ENCODE measurements around the gene TMEM14B.

TMEM14B gene

GRCh38 chr6:10736731-10737130 is 10.9 kb upstream of the TMEM14B start:
- TF ChIP-seq CTCF (IDR thresholded peaks at IDR 0.05): no peak

- no peak for TF ChIP-seq CTCF (IDR thresholded peaks at IDR 0.05)
Measured at GRCh38 chr6:10740061-10740460, 7.5 kb upstream of the TMEM14B start.

DNA sequence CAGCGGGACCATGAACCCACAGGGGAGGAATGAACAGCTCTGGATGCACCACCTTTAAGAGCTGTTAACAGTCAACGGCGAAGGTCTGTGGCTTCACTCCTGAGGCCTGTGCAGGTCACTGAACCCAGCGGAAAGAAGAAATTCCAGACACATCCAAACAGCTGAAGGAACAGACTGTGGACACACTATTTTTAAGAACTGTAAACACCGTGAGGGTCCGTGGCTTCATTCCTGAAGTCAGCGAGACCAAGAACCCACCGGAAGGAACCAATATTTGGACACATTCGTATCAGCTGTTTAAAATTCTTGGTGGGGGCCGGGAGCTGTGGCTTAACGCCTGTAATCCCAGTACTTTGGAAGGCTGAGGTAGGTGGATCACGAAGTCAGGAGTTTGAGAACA is 5.4 kb upstream of the TMEM14B start:
- TF ChIP-seq CTCF (IDR thresholded peaks at IDR 0.05): no peak

DNA sequence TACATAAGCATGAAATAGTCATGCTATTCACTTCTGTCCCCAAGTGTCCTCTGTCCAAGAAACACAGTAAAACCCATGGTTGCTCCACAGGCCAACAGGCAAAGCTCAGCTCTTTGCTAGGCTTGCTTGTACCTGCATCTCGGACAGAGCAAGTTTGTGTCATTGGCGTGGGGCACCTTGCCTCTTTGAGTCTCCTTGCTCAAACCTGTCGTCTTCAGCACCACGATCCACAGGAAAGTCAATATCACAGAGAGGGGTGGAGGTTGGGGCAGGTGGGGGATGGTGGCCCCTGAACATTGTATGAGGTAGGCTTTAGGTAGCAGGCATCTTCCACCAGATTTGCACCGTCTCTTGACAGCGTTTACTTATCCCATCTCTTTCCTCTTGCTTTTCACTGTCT is 4.1 kb upstream of the TMEM14B start:
- TF ChIP-seq CTCF (IDR thresholded peaks at IDR 0.05): no peak

- TF ChIP-seq CTCF (IDR thresholded peaks at IDR 0.05): no peak
Measured at GRCh38 chr6:10745116-10745515, 2.5 kb upstream of the TMEM14B start.

- no peak for TF ChIP-seq CTCF (IDR thresholded peaks at IDR 0.05)
Measured at GRCh38 chr6:10746915-10747250, 722 bp upstream of the TMEM14B start.

DNA sequence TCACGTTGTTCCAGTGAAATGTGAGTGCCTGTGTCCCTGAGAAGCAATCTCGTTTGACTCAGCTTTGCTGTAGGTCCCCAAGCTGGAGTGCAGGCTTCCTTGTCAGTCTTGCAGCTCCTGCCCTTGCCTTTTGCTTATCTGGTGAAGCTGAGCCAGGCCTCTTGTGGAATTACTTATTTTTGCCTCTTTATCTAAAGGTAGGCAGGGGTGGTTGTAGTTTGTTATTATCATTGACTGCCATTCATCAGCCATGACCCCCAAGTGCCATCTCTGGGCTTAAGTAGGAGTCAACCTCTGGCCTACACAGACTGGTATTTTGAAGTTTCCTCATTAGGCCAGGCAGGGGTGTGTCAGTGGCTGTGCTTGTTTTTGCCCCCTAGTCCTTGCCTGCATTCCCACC is 2.1 kb downstream of the TMEM14B start:
- no peak for TF ChIP-seq CTCF (IDR thresholded peaks at IDR 0.05)

GRCh38 chr6:10756085-10756484 is 8.5 kb downstream of the TMEM14B start:
- no peak for TF ChIP-seq CTCF (IDR thresholded peaks at IDR 0.05)
